Mucosa of rectum (tissue), 2 donors: ENCODE data around the gene CD101.

Experiments used
- H3K27ac ChIP-seq, 2 donors: one replicate each; pipeline ENCODE4 v1.7.0; 2013; ENCODE audit warnings: inconsistent platforms in 2 of 2, low read depth in 2 of 2, low read length in 2 of 2
- H3K27me3 ChIP-seq, 2 donors: one replicate each; pipeline ENCODE4 v1.7.0; 2013; ENCODE audit warnings: low read length in 2 of 2; ENCODE audit not compliant: control insufficient read depth in 2 of 2, insufficient read depth in 2 of 2
- H3K36me3 ChIP-seq, 2 donors: one replicate each; pipeline ENCODE4 v1.7.0; 2013; ENCODE audit warnings: low read length in 2 of 2; ENCODE audit not compliant: control insufficient read depth in 2 of 2, insufficient read depth in 2 of 2
- H3K4me1 ChIP-seq, 2 donors: one replicate each; pipeline ENCODE4 v1.7.0; 2013; ENCODE audit warnings: low read length in 2 of 2, mild to moderate bottlenecking in 1 of 2; ENCODE audit not compliant: control insufficient read depth in 2 of 2, insufficient read depth in 2 of 2
- H3K4me3 ChIP-seq, 2 donors: one replicate each; pipeline ENCODE4 v1.7.0; 2013; ENCODE audit warnings: low read length in 2 of 2
- H3K9ac ChIP-seq, 2 donors: one replicate each; pipeline ENCODE4 v1.7.0; 2013; ENCODE audit warnings: low read length in 2 of 2, low read depth in 1 of 2, mild to moderate bottlenecking in 1 of 2
- H3K9me3 ChIP-seq, 2 donors: one replicate each; pipeline ENCODE4 v1.7.0; 2013; ENCODE audit warnings: low read length in 2 of 2; ENCODE audit not compliant: control insufficient read depth in 2 of 2
- donor health status: healthy.
- donor health status: Normal muscosa, but diverticular disease.

Gene CD101

GRCh38 chr1:117060441-117061317, 59.1 kb downstream of the CD101 start:
- Histone ChIP-seq H3K9ac (peak overlapping the region; percentile 88 to 99), H3K27ac (peak overlapping the region; percentile 74 to 87), H3K9me3 (no peaks in the 10 kb centered on the region), H3K36me3 (no peaks in the 10 kb centered on the region), H3K4me3 (peak overlapping the region; percentile 89 to 92), H3K27me3 (no peaks in the 10 kb centered on the region), H3K4me1 (peaks cover 4 to 13% of the 10 kb centered on the region in 2 donors)

- Histone ChIP-seq H3K4me1 (peaks cover 4 to 15% of the 10 kb centered on the region in 2 donors), H3K4me3 (no peak overlapping the region), H3K27ac (no peak overlapping the region), H3K27me3 (no peaks in the 10 kb centered on the region), H3K9me3 (no peaks in the 10 kb centered on the region), H3K9ac (no peak overlapping the region), H3K36me3 (no peaks in the 10 kb centered on the region)
Observed at GRCh38 chr1:117061986-117062415, 60.4 kb downstream of the CD101 start.

GRCh38 chr1:117066367-117066766, 64.8 kb downstream of the CD101 start:
- H3K27ac ChIP-seq: no peak overlapping the region
- no peaks in the 10 kb centered on the region for H3K9me3 ChIP-seq
- no peak overlapping the region for H3K4me3 ChIP-seq
- H3K4me1 ChIP-seq: peaks cover 0 to 2% of the 10 kb centered on the region in 2 donors
- H3K27me3 ChIP-seq: no peaks in the 10 kb centered on the region
- H3K9ac ChIP-seq: no peak overlapping the region
- peaks cover 0 to 3% of the 10 kb centered on the region in 2 donors for H3K36me3 ChIP-seq

- Histone ChIP-seq H3K4me3 (no peak overlapping the region), H3K27ac (no peak overlapping the region), H3K27me3 (no peaks in the 10 kb centered on the region), H3K9ac (no peak overlapping the region), H3K9me3 (no peaks in the 10 kb centered on the region), H3K4me1 (peaks cover 0 to 2% of the 10 kb centered on the region in 2 donors), H3K36me3 (peaks cover 0 to 3% of the 10 kb centered on the region in 2 donors)
Observed at GRCh38 chr1:117067533-117068370, 66.2 kb downstream of the CD101 start.

GRCh38 chr1:117068580-117068979, 67.0 kb downstream of the CD101 start:
- H3K9me3 ChIP-seq: no peaks in the 10 kb centered on the region
- no peak overlapping the region for H3K27ac ChIP-seq
- no peak overlapping the region for H3K4me3 ChIP-seq
- no peaks in the 10 kb centered on the region for H3K27me3 ChIP-seq
- no peak overlapping the region for H3K9ac ChIP-seq
- H3K36me3 ChIP-seq: peaks cover 0 to 3% of the 10 kb centered on the region in 2 donors
- peaks cover 0 to 2% of the 10 kb centered on the region in 2 donors for H3K4me1 ChIP-seq

- H3K4me3 ChIP-seq: no peak overlapping the region
- H3K4me1 ChIP-seq: peaks cover 0 to 2% of the 10 kb centered on the region in 2 donors
- no peak overlapping the region for H3K9ac ChIP-seq
- H3K27me3 ChIP-seq: no peaks in the 10 kb centered on the region
- peaks cover 4 to 5% of the 10 kb centered on the region in 2 donors for H3K36me3 ChIP-seq
- H3K9me3 ChIP-seq: no peaks in the 10 kb centered on the region
- no peak overlapping the region for H3K27ac ChIP-seq
Observed at GRCh38 chr1:117069220-117069844, 67.8 kb downstream of the CD101 start.

GRCh38 chr1:117070124-117070523, 68.6 kb downstream of the CD101 start:
- Histone ChIP-seq H3K4me1 (peaks cover 0 to 2% of the 10 kb centered on the region in 2 donors), H3K27me3 (no peaks in the 10 kb centered on the region), H3K27ac (no peak overlapping the region), H3K36me3 (peaks cover 8 to 10% of the 10 kb centered on the region in 2 donors), H3K9me3 (no peaks in the 10 kb centered on the region), H3K4me3 (no peak overlapping the region), H3K9ac (no peak overlapping the region)

GRCh38 chr1:117076648-117077047, 75.1 kb downstream of the CD101 start:
- H3K36me3 ChIP-seq: peaks cover 49 to 54% of the 10 kb centered on the region in 2 donors
- no peak overlapping the region for H3K27ac ChIP-seq
- no peaks in the 10 kb centered on the region for H3K4me1 ChIP-seq
- no peaks in the 10 kb centered on the region for H3K27me3 ChIP-seq
- H3K9me3 ChIP-seq: no peaks in the 10 kb centered on the region
- H3K9ac ChIP-seq: no peak overlapping the region
- H3K4me3 ChIP-seq: no peak overlapping the region

GRCh38 chr1:117077267-117077666, 75.7 kb downstream of the CD101 start:
- peaks cover 55 to 59% of the 10 kb centered on the region in 2 donors for H3K36me3 ChIP-seq
- H3K4me1 ChIP-seq: no peaks in the 10 kb centered on the region
- no peak overlapping the region for H3K27ac ChIP-seq
- no peak overlapping the region for H3K4me3 ChIP-seq
- H3K9me3 ChIP-seq: no peaks in the 10 kb centered on the region
- no peaks in the 10 kb centered on the region for H3K27me3 ChIP-seq
- H3K9ac ChIP-seq: no peak overlapping the region
